B cell (primary cell): Measurements from ENCODE around the gene ASMTL.

Source experiments
- CTCF ChIP-seq: fragments of 200-600 bp; IDR thresholded peaks from one replicate; pipeline ENCODE4 v1.8.0; 2022; ENCODE audit warnings: antibody characterized with exemption, mild to moderate bottlenecking
- EZH2 ChIP-seq: IDR thresholded peaks from 2 replicates; pipeline ENCODE4 v1.6.1; 2012; ENCODE audit warnings: borderline replicate concordance, low read depth, mild to moderate bottlenecking, moderate library complexity, low read length; ENCODE audit not compliant: insufficient read depth, poor library complexity, severe bottlenecking

DNA sequence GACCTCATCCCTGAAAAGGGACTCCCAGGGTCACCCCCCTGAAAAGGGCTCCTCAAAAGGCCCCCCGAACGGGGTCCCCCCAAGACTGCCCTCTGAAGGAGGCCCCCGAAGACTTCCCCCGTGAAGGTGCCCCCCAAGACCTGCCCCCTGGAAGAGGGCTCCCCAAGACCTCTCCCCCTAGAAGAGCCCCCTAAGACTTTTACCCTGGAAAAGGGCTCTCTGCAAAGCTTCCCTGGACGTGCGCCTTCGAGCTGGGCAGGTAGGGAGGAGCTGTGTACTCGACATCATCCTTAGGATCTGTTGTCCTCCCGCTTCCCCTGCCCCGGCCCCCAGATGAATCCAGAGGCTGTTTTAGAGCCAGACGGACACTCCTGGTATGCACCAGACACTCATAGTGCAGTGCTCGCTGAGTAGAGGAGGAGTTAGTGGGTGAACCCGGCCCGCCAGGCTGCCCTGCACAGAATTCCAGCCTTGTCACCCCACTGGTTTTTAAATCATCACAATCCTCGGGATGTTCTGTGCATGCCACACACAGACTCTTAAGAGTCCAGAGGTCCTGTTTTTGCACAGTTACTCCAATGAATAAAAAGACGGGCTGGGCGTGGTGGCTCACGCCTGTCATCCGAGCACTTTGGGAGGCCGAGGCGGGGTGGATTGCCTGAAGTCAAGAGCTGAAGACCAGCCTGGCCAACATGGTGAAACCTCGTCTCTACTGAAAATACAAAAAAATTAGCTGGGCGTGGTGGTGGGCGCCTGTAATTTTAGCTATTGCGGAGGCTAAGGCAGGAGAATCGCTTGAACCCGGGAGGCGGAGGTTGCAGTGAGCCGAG, 55.1 kb downstream of the ASMTL start:
- TF ChIP-seq CTCF: no peak
- TF ChIP-seq EZH2: no peak
